ENCODE measurements around the gene HAUS7. TPM values are rescaled to one million over a fixed set of nuclear protein-coding genes. Genes with fewer than 3 reads are reported as not detected.

HAUS7 gene
- total RNA-seq, 1 experiment from 2014 or later = 28.9 TPM

DNA sequence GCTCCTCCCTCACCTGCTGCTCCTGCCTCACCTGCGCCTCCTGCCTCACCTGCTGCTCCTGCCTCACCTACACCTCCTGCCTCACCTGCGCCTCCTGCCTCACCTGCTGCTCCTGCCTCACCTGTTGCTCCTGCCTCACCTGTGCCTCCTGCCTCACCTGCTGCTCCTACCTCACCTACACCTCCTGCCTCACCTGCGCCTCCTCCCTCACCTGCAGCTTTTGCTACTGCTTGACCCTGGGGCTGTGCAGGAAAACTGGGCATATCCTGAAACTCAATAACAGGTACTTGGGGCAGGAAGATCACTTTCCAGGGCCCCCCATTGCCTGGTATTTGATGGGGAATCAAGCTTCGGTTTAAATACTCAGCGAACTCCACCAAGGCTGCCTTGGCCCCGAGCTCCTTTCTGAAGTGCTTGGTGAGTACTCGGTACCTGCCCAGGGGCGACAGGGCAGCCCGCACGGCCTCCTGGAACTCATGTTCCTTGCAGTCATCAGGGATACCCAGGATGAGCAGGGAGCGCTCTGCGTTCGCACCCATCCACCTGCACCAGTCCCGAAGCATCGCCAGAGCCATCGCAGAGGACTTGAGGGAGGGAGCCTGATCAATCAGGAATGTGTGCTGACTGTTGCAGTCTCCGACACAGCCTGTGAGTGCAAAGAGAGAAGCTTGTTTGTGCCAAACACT, 72.0 kb downstream of the HAUS7 start:
- Histone ChIP-seq H4K20me1 (ENCODE audit: insufficient read depth) (no peaks in the 10 kb centered on the region), H3K9me2 (ENCODE audit: insufficient read depth) (no peaks in the 10 kb centered on the region), H3K27ac (ENCODE audit: low read depth, low read length) (no peak overlapping the region), H3K4me3 (replicated peaks in 1 of 2; ENCODE audit: low read depth in 1 of 2, low read length in 2 of 2) (no peak overlapping the region), H3K79me2 (ENCODE audit: insufficient read depth, low read length) (no peaks in the 10 kb centered on the region), H3K9ac (ENCODE audit: low read length) (no peak overlapping the region), H3K4me1 (ENCODE audit: control insufficient read depth in 1 of 2, insufficient read depth in 2 of 2, low read length in 2 of 2) (no peaks in the 10 kb centered on the region), H3K9me3 (ENCODE audit: control insufficient read depth in 1 of 2, insufficient read depth in 1 of 2, low read depth in 1 of 2, low read length in 2 of 2) (no peaks in the 10 kb centered on the region), H3K27me3 (ENCODE audit: insufficient read depth, low read length) (no peaks in the 10 kb centered on the region), H3K36me3 (ENCODE audit: control insufficient read depth in 1 of 2, insufficient read depth in 2 of 2, low read length in 2 of 2) (no peaks in the 10 kb centered on the region), H2AFZ (ENCODE audit: low read depth, low read length, poor library complexity, severe bottlenecking) (no peak overlapping the region), H3K4me2 (ENCODE audit: low read length) (no peak overlapping the region)
- CTCF ChIA-PET = no interaction called here
- DNase-seq (ENCODE audit: low read depth, low spot score) = no peak
- POLR2A ChIA-PET = no interaction called here
- TF ChIP-seq FOSL1 (IDR thresholded peaks at IDR 0.05; ENCODE audit: low read depth) (no peak), YY1 (IDR thresholded peaks at IDR 0.05; ENCODE audit: extremely low read depth, insufficient replicate concordance, low read depth, low read length) (no peak), SRF (IDR thresholded peaks at IDR 0.05; ENCODE audit: low read depth) (no peak), JUND (IDR thresholded peaks at IDR 0.05) (no peak), SIN3A (IDR thresholded peaks at IDR 0.05; ENCODE audit: low read depth) (no peak), SP1 (IDR thresholded peaks at IDR 0.05; ENCODE audit: low read depth) (no peak), EZH2 (IDR thresholded peaks at IDR 0.05) (no peak), TCF7L2 (IDR thresholded peaks at IDR 0.05; ENCODE audit: borderline replicate concordance, extremely low read depth, insufficient read depth, insufficient read length) (no peak), ZFX (IDR thresholded peaks at IDR 0.05) (no peak), ZNF274 (IDR thresholded peaks at IDR 0.05; ENCODE audit: low read depth, low read length) (no peak), POLR2A (IDR thresholded peaks at IDR 0.05; ENCODE audit: borderline replicate concordance, extremely low read depth, insufficient read depth, insufficient read length) (no peak), CBX3 (IDR thresholded peaks at IDR 0.05; ENCODE audit: low read depth) (no peak), ELF1 (IDR thresholded peaks at IDR 0.05; ENCODE audit: borderline replicate concordance, low read depth) (no peak)
- TF ChIP-seq, protein P1, sequence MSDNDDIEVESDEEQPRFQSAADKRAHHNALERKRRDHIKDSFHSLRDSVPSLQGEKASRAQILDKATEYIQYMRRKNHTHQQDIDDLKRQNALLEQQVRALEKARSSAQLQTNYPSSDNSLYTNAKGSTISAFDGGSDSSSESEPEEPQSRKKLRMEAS (IDR thresholded peaks at IDR 0.05) = no peak
- TF ChIP-seq, protein P2, sequence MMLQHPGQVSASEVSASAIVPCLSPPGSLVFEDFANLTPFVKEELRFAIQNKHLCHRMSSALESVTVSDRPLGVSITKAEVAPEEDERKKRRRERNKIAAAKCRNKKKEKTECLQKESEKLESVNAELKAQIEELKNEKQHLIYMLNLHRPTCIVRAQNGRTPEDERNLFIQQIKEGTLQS (IDR thresholded peaks at IDR 0.05) = no peak
- TF ChIP-seq, protein P3, sequence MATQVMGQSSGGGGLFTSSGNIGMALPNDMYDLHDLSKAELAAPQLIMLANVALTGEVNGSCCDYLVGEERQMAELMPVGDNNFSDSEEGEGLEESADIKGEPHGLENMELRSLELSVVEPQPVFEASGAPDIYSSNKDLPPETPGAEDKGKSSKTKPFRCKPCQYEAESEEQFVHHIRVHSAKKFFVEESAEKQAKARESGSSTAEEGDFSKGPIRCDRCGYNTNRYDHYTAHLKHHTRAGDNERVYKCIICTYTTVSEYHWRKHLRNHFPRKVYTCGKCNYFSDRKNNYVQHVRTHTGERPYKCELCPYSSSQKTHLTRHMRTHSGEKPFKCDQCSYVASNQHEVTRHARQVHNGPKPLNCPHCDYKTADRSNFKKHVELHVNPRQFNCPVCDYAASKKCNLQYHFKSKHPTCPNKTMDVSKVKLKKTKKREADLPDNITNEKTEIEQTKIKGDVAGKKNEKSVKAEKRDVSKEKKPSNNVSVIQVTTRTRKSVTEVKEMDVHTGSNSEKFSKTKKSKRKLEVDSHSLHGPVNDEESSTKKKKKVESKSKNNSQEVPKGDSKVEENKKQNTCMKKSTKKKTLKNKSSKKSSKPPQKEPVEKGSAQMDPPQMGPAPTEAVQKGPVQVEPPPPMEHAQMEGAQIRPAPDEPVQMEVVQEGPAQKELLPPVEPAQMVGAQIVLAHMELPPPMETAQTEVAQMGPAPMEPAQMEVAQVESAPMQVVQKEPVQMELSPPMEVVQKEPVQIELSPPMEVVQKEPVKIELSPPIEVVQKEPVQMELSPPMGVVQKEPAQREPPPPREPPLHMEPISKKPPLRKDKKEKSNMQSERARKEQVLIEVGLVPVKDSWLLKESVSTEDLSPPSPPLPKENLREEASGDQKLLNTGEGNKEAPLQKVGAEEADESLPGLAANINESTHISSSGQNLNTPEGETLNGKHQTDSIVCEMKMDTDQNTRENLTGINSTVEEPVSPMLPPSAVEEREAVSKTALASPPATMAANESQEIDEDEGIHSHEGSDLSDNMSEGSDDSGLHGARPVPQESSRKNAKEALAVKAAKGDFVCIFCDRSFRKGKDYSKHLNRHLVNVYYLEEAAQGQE (IDR thresholded peaks at IDR 0.05; ENCODE audit: low read depth) = no peak
- intact Hi-C loops (cut with micrococcal nuclease) = no loop called here
- no TSS peak for BruUV-seq (replicated peaks)
- RAD21 ChIA-PET (ENCODE audit: low non-redundant PET in 1 of 2, low total read pairs in 2 of 2, uncharacterized antibody in 2 of 2, unreplicated experiment in 2 of 2) = no interaction called here
- no peak for ATAC-seq

Other genes with a start within 250 kb of the HAUS7 start
- gene PNMA6F, start 148.8 kb downstream of the HAUS7 start, total RNA-seq (2021; ENCODE audit: unreplicated experiment) = not detected
- gene ZNF275, start 136.4 kb downstream of the HAUS7 start, total RNA-seq (2021; ENCODE audit: unreplicated experiment) = 9.8 TPM
- not detected for gene PNMA6E, start 69.2 kb downstream of the HAUS7 start, total RNA-seq (2021; ENCODE audit: unreplicated experiment)
- gene ZFP92, start 59.1 kb downstream of the HAUS7 start, total RNA-seq (2021; ENCODE audit: unreplicated experiment) = not detected
- gene TREX2, start 24.5 kb downstream of the HAUS7 start, total RNA-seq (2021; ENCODE audit: unreplicated experiment) = 2.9 TPM
- 0.37 TPM for gene BGN, start 24.4 kb upstream of the HAUS7 start, total RNA-seq (2021; ENCODE audit: unreplicated experiment)
- not detected for gene ATP2B3, start 47.1 kb upstream of the HAUS7 start, total RNA-seq (2021; ENCODE audit: unreplicated experiment)
- gene CCNQ, start 128.6 kb upstream of the HAUS7 start, total RNA-seq (2021; ENCODE audit: unreplicated experiment) = 20.3 TPM
- 14.2 TPM for gene DUSP9, start 176.6 kb upstream of the HAUS7 start, total RNA-seq (2021; ENCODE audit: unreplicated experiment)
- 0.84 TPM for gene PNCK, start 203.2 kb upstream of the HAUS7 start, total RNA-seq (2021; ENCODE audit: unreplicated experiment)
- gene SLC6A8, start 217.3 kb upstream of the HAUS7 start, total RNA-seq (2021; ENCODE audit: unreplicated experiment) = 101 TPM

All from HCT116 (cell line).